Gastrocnemius medialis (tissue), 4 donors: ENCODE results near the gene CHN2. TPM values are rescaled to one million over a fixed set of nuclear protein-coding genes. Genes with fewer than 3 reads are reported as not detected.

Experiments
- ATAC-seq, 2 donors: fragments of 150-250 bp; one replicate each; pipeline ENCODE4 v1.9.1; 2016
- DNase-seq, 2 donors: peaks; one replicate each; pipeline ENCODE4 v3.0.0-alpha.2; 2019
- H3K27ac ChIP-seq, 4 donors: fragments of 200-600 bp; sonication (generic); 1 replicate in 1 of 4; 2 replicates in 3 of 4; pipeline ENCODE4 v1.5.1; 2016 to 2018; ENCODE audit warnings: mild to moderate bottlenecking in 2 of 4, moderate library complexity in 1 of 4
- H3K27me3 ChIP-seq, 3 donors: fragments of 200-600 bp; sonication (generic) in 2 of 3; 1 replicate in 1 of 3; 2 replicates in 2 of 3; pipeline versions ENCODE4 v1.5.1 to v1.6.0; 2016 to 2019; ENCODE audit warnings: mild to moderate bottlenecking in 1 of 3, moderate library complexity in 1 of 3
- H3K36me3 ChIP-seq, 2 donors: fragments of 200-600 bp; sonication (generic) in 1 of 2; one replicate each; pipeline ENCODE4 v1.5.1; 2017 to 2018
- H3K4me1 ChIP-seq, 2 donors: fragments of 200-600 bp; sonication (generic) in 1 of 2; one replicate each; pipeline ENCODE4 v1.5.1; 2016 to 2017; ENCODE audit warnings: mild to moderate bottlenecking in 2 of 2
- H3K4me3 ChIP-seq, 4 donors: fragments of 200-600 bp; sonication (generic) in 3 of 4; 1 replicate in 1 of 4; 2 replicates in 3 of 4; pipeline ENCODE4 v1.5.1; 2016 to 2019; ENCODE audit warnings: mild to moderate bottlenecking in 2 of 4
- H3K9me3 ChIP-seq, 3 donors: fragments of 200-600 bp; sonication (generic) in 2 of 3; 1 replicate in 1 of 3; 2 replicates in 2 of 3; pipeline ENCODE4 v1.5.1; 2016 to 2019
- CTCF ChIP-seq, 5 experiments: fragments of 450-650 bp in 3 of 5; fragments of 200-600 bp in 2 of 5; sonication (generic) in 2 of 5; IDR thresholded peaks in 4 of 5; conservative IDR thresholded peaks in 1 of 5; 1 replicate in 4 of 5; 2 replicates in 1 of 5; pipeline ENCODE4 v1.5.1; 2016 to 2019; ENCODE audit warnings: antibody characterized with exemption in 5 of 5, mild to moderate bottlenecking in 3 of 5, moderate library complexity in 3 of 5
- POLR2A ChIP-seq, 2 donors: fragments of 450-650 bp; IDR thresholded peaks; one replicate each; pipeline ENCODE4 v1.6.1; 2017; ENCODE audit warnings: antibody characterized with exemption in 2 of 2, mild to moderate bottlenecking in 2 of 2, moderate library complexity in 2 of 2
- in situ Hi-C, 4 donors: fragments of 200-750 bp; cut with MboI; loops; one replicate each; pipeline versions ENCODE4 v1.15.0 to v1.8.0; 2017; ENCODE audit warnings: low sequenced_read_pairs in 4 of 4
- intact Hi-C: fragments of 100-400 bp; cut with DNase I; formaldehyde crosslinking; loops from one replicate; pipeline ENCODE4 v1.15.1; 2023; ENCODE audit warnings: low total_unique reads
- total RNA-seq, 4 donors: library from RNA; depleted of rRNA; stranded (reverse); fragments of >200 nt; gene quantifications; one replicate each; pipeline versions ENCODE4 v1.1.0 to v1.2.3, GENCODE V29; 2016

The CHN2 gene
- total RNA-seq, 4 donors from 2014 or later = 5.9 to 11.3 (median 8.2) TPM

- ATAC-seq (no peak), DNase-seq (no peak)
- no peak overlapping the region for H3K4me3 ChIP-seq
- TF ChIP-seq POLR2A (IDR thresholded peaks at IDR 0.05) = no peak
- TF ChIP-seq CTCF (IDR thresholded peaks at IDR 0.05 in 4 of 5, conservative IDR thresholded peaks at IDR 0.05 in 1 of 5) = no peak
- in situ Hi-C loops (no loop called here), intact Hi-C loops (no loop called here)
- H3K27ac ChIP-seq = no peak overlapping the region
- H3K9me3 ChIP-seq = no peaks in the 10 kb centered on the region
- no peaks in the 10 kb centered on the region for H3K36me3 ChIP-seq
- H3K4me1 ChIP-seq = no peaks in the 10 kb centered on the region
- H3K27me3 ChIP-seq = no peaks in the 10 kb centered on the region
Measured at GRCh38 chr7:29158795-29159423, 35.7 kb upstream of the CHN2 start.

GRCh38 chr7:29160080-29160479, 34.5 kb upstream of the CHN2 start:
- Histone ChIP-seq H3K27me3 (no peaks in the 10 kb centered on the region), H3K36me3 (no peaks in the 10 kb centered on the region), H3K4me3 (no peak overlapping the region), H3K27ac (no peak overlapping the region), H3K4me1 (no peaks in the 10 kb centered on the region), H3K9me3 (no peaks in the 10 kb centered on the region)
- TF ChIP-seq POLR2A (IDR thresholded peaks at IDR 0.05) (no peak), CTCF (IDR thresholded peaks at IDR 0.05 in 4 of 5, conservative IDR thresholded peaks at IDR 0.05 in 1 of 5) (no peak)
- DNase-seq (no peak), ATAC-seq (no peak)
- in situ Hi-C loops (no loop called here), intact Hi-C loops (no loop called here)

GRCh38 chr7:29161231-29161630, 33.3 kb upstream of the CHN2 start:
- in situ Hi-C loops (no loop called here), intact Hi-C loops (no loop called here)
- Histone ChIP-seq H3K36me3 (no peaks in the 10 kb centered on the region), H3K27me3 (no peaks in the 10 kb centered on the region), H3K4me1 (no peaks in the 10 kb centered on the region), H3K4me3 (no peak overlapping the region), H3K9me3 (no peaks in the 10 kb centered on the region), H3K27ac (no peak overlapping the region)
- DNase-seq = no peak
- no peak for ATAC-seq
- no peak for TF ChIP-seq POLR2A (IDR thresholded peaks at IDR 0.05)
- no peak for TF ChIP-seq CTCF (IDR thresholded peaks at IDR 0.05 in 4 of 5, conservative IDR thresholded peaks at IDR 0.05 in 1 of 5)

- Histone ChIP-seq H3K27ac (no peak overlapping the region), H3K4me3 (no peak overlapping the region), H3K27me3 (no peaks in the 10 kb centered on the region), H3K9me3 (no peaks in the 10 kb centered on the region), H3K4me1 (no peaks in the 10 kb centered on the region), H3K36me3 (no peaks in the 10 kb centered on the region)
- TF ChIP-seq CTCF (IDR thresholded peaks at IDR 0.05 in 4 of 5, conservative IDR thresholded peaks at IDR 0.05 in 1 of 5) (no peak), POLR2A (IDR thresholded peaks at IDR 0.05) (no peak)
- intact Hi-C loops = no loop called here
- ATAC-seq (no peak), DNase-seq (no peak)
- in situ Hi-C loops = no loop called here
Measured at GRCh38 chr7:29162577-29162976, 32.0 kb upstream of the CHN2 start.

GRCh38 chr7:29163854-29164253, 30.7 kb upstream of the CHN2 start:
- DNase-seq = no peak
- intact Hi-C loops (no loop called here), in situ Hi-C loops (no loop called here)
- TF ChIP-seq CTCF (IDR thresholded peaks at IDR 0.05 in 4 of 5, conservative IDR thresholded peaks at IDR 0.05 in 1 of 5) = no peak
- TF ChIP-seq POLR2A (IDR thresholded peaks at IDR 0.05) = no peak
- no peak overlapping the region for H3K4me3 ChIP-seq
- H3K36me3 ChIP-seq = no peaks in the 10 kb centered on the region
- H3K4me1 ChIP-seq = no peaks in the 10 kb centered on the region
- H3K9me3 ChIP-seq = no peaks in the 10 kb centered on the region
- H3K27ac ChIP-seq = no peak overlapping the region
- ATAC-seq = no peak
- no peaks in the 10 kb centered on the region for H3K27me3 ChIP-seq
